ENCODE results near the gene ARL8B. TPM values are rescaled to one million over a fixed set of nuclear protein-coding genes. Genes with fewer than 3 reads are reported as not detected.

The ARL8B gene
- total and polyA plus RNA-seq, 9 of the 15 experiments (the other 6 are each of a cell fraction or from before 2014, with no cell fraction given) = 28.5 to 99.4 (median 77.2) TPM

GRCh38 chr3:5134499-5134898 lies 12.4 kb downstream of the ARL8B start:
- Histone ChIP-seq H3K4me1 (replicated peaks in 1 of 2; ENCODE audit: control insufficient read depth in 2 of 2, insufficient read depth in 2 of 2, low read length in 2 of 2) (0 out of 5 replicates have a peak, but pooled peaks cover 0 to 7% of the 10 kb centered on the region in 2 experiments), H2AFZ (ENCODE audit: low read depth, low read length) (no peak overlapping the region), H3K4me3 (no peak overlapping the region), H3K79me2 (ENCODE audit: control insufficient read depth, insufficient read depth, low read length) (peaks cover 94% of the 10 kb centered on the region), H3K27me3 (ENCODE audit: control insufficient read depth in 2 of 2, insufficient read depth in 2 of 2, low read length in 2 of 2) (no peaks in the 10 kb centered on the region), H3K36me3 (ENCODE audit: control insufficient read depth, insufficient read depth, low read length) (peaks cover 10% of the 10 kb centered on the region; the same call in 2 of the 3 replicates), H4K20me1 (replicated peaks; ENCODE audit: control insufficient read depth, insufficient read depth, low read length) (peaks cover 21% of the 10 kb centered on the region), H3K4me2 (ENCODE audit: insufficient read depth, low read length) (no peak overlapping the region), H3K9me3 (replicated peaks; ENCODE audit: control insufficient read depth, insufficient read depth, low read depth, low read length) (no peaks in the 10 kb centered on the region), H3K9ac (ENCODE audit: insufficient read depth in 1 of 2, low read depth in 2 of 2, low read length in 2 of 2) (no peak overlapping the region), H3K9me1 (ENCODE audit: control insufficient read depth, insufficient read depth, low read length) (no peaks in the 10 kb centered on the region), H3K27ac (ENCODE audit: extremely low read depth, low read depth, low read length) (no peak overlapping the region)
- DNase-seq (ENCODE audit: extremely low read depth in 1 of 4, low spot score in 3 of 4) = no peak
- BruUV-seq (replicated peaks) = no TSS peak
- TF ChIP-seq ZNF134 (CRISPR knock-in tag; conservative IDR thresholded peaks at IDR 0.05) = no peak
- TF ChIP-seq RCOR1 (IDR thresholded peaks at IDR 0.05; ENCODE audit: borderline replicate concordance in 1 of 2, low read depth in 2 of 2, low read length in 2 of 2) = no peak
- no peak for TF ChIP-seq PTTG1 (tag; IDR thresholded peaks at IDR 0.05; ENCODE audit: low read depth)
- TF ChIP-seq CREM (IDR thresholded peaks at IDR 0.05; ENCODE audit: low read depth) = no peak
- no peak for TF ChIP-seq SFPQ (IDR thresholded peaks at IDR 0.05; ENCODE audit: low read depth, low read length)
- TF ChIP-seq CBX5 (IDR thresholded peaks at IDR 0.05; ENCODE audit: borderline replicate concordance, low read depth) = no peak
- TF ChIP-seq MTA2 (IDR thresholded peaks at IDR 0.05; ENCODE audit: low read depth) = no peak
- no peak for TF ChIP-seq BCOR (IDR thresholded peaks at IDR 0.05)
- no peak for TF ChIP-seq ZNF586 (CRISPR knock-in tag; conservative IDR thresholded peaks at IDR 0.05)
- no peak for TF ChIP-seq ZNF76 (CRISPR knock-in tag; IDR thresholded peaks at IDR 0.05; ENCODE audit: borderline replicate concordance)
- no peak for TF ChIP-seq ZEB2 (IDR thresholded peaks at IDR 0.05)
- POLR2A ChIA-PET = interaction anchor here (1.0 to 4.7 kb wide), 3 partner anchors 11 to 423 kb away, joined by 3 to 27 read pairs (median 3); partner anchors contain the start of gene ARL8B
- no peak for FAIRE-seq
- in situ Hi-C loops (cut with MboI) (no loop called here), intact Hi-C loops (cut with micrococcal nuclease) (loop anchor here (10.0 kb wide), 1 partner anchor 290 kb away; no protein-coding TSS in a partner anchor)
- CTCF ChIA-PET (ENCODE audit: low intra/inter-chr PET ratio) = no interaction called here
- WGBS (ENCODE audit: insufficient coverage, low coverage, missing lambda C conversion rate) = 84% methylated on average over 3 of the region's 3 CpGs
- ATAC-seq = no peak

Data from K562 (cell line).